ENCODE data around the gene POLR2M.

POLR2M gene

GRCh38 chr15:57667171-57667849 is 39.2 kb upstream of the POLR2M start:
- ChIA-PET CTCF (interaction anchor here (0.6 to 1.9 kb wide), 8 partner anchors 9 to 399 kb away, joined by 3 to 12 read pairs (median 4); no protein-coding TSS in a partner anchor), POLR2A (no interaction called here)
- Histone ChIP-seq H3K27ac (ENCODE audit: extremely low read depth, low read depth, low read length) (no peak overlapping the region), H3K4me1 (ENCODE audit: control insufficient read depth, insufficient read depth, low read length) (no peaks in the 10 kb centered on the region), H3K9me3 (ENCODE audit: control insufficient read depth, insufficient read depth, low read depth, low read length) (no peaks in the 10 kb centered on the region), H3K4me3 (ENCODE audit: low read depth, low read length) (no peak overlapping the region), H3K36me3 (ENCODE audit: control insufficient read depth in 2 of 2, insufficient read depth in 1 of 2, low read length in 2 of 2) (no peaks in the 10 kb centered on the region)
- TF ChIP-seq ZNF544 (tag by site-specific recombination; IDR thresholded peaks at IDR 0.05) (no peak), ZNF335 (tag by site-specific recombination; conservative IDR thresholded peaks at IDR 0.05) (no peak), ZFP69B (tag by site-specific recombination; IDR thresholded peaks at IDR 0.05) (no peak), FEZF1 (tag by site-specific recombination; IDR thresholded peaks at IDR 0.05) (no peak), CTCF (tag by site-specific recombination; IDR thresholded peaks at IDR 0.05) (peak; percentile 18; the same call in 1 of the 2 replicates), ZFHX2 (tag by site-specific recombination; conservative IDR thresholded peaks at IDR 0.05) (peak; percentile 62), ZNF654 (tag by site-specific recombination; IDR thresholded peaks at IDR 0.05; ENCODE audit: low read depth) (peak; percentile 60), ZNF747 (tag by site-specific recombination; IDR thresholded peaks at IDR 0.05) (no peak), PRDM10 (tag by site-specific recombination; IDR thresholded peaks at IDR 0.05) (no peak), WT1 (tag by site-specific recombination; IDR thresholded peaks at IDR 0.05) (no peak)

- POLR2A ChIA-PET, result no interaction called here
- no peak for TF ChIP-seq ZNF692 (tag by site-specific recombination; IDR thresholded peaks at IDR 0.05)
- no peak for TF ChIP-seq ZNF391 (tag by site-specific recombination; IDR thresholded peaks at IDR 0.05; ENCODE audit: borderline replicate concordance, low read depth)
- TF ChIP-seq ZNF423 (tag by site-specific recombination; IDR thresholded peaks at IDR 0.05), result no peak
- TF ChIP-seq PRDM6 (tag by site-specific recombination; IDR thresholded peaks at IDR 0.05), result peak; percentile 50
- CTCF ChIA-PET, result interaction anchor here (0.6 to 2.3 kb wide), 10 partner anchors 22 to 519 kb away, joined by 3 to 12 read pairs (median 4); no protein-coding TSS in a partner anchor
- H3K4me3 ChIP-seq (ENCODE audit: low read depth, low read length), result no peak overlapping the region
- no peaks in the 10 kb centered on the region for H3K4me1 ChIP-seq (ENCODE audit: control insufficient read depth, insufficient read depth, low read length)
- H3K36me3 ChIP-seq (ENCODE audit: control insufficient read depth in 2 of 2, insufficient read depth in 1 of 2, low read length in 2 of 2), result no peaks in the 10 kb centered on the region
- H3K27ac ChIP-seq (ENCODE audit: extremely low read depth, low read depth, low read length), result no peak overlapping the region
- no peaks in the 10 kb centered on the region for H3K9me3 ChIP-seq (ENCODE audit: control insufficient read depth, insufficient read depth, low read depth, low read length)
Measured at GRCh38 chr15:57668016-57668415, 38.5 kb upstream of the POLR2M start.

All from HEK293 (cell line).